Gastrocnemius medialis (tissue), 4 donors: ENCODE results near the gene NXN. TPM values are rescaled to one million over a fixed set of nuclear protein-coding genes. Genes with fewer than 3 reads are reported as not detected.
A peak's percentile ranks its signal among the peaks of the same experiment; 100 is the strongest.
"Not testable (repeated sequence)": the region's sequence is repeated elsewhere in the genome, so short reads cannot be mapped to it uniquely, and the experiment has no call there.

Experiments
- ATAC-seq, 2 donors: fragments of 150-250 bp; one replicate each; pipeline ENCODE4 v1.9.1; 2016
- DNase-seq, 2 donors: peaks; one replicate each; pipeline ENCODE4 v3.0.0-alpha.2; 2019
- H3K27ac ChIP-seq, 4 donors: fragments of 200-600 bp; sonication (generic); 1 replicate in 1 of 4; 2 replicates in 3 of 4; pipeline ENCODE4 v1.5.1; 2016 to 2018; ENCODE audit warnings: mild to moderate bottlenecking in 2 of 4, moderate library complexity in 1 of 4
- H3K27me3 ChIP-seq, 3 donors: fragments of 200-600 bp; sonication (generic) in 2 of 3; 1 replicate in 1 of 3; 2 replicates in 2 of 3; pipeline versions ENCODE4 v1.5.1 to v1.6.0; 2016 to 2019; ENCODE audit warnings: mild to moderate bottlenecking in 1 of 3, moderate library complexity in 1 of 3
- H3K36me3 ChIP-seq, 2 donors: fragments of 200-600 bp; sonication (generic) in 1 of 2; one replicate each; pipeline ENCODE4 v1.5.1; 2017 to 2018
- H3K4me1 ChIP-seq, 2 donors: fragments of 200-600 bp; sonication (generic) in 1 of 2; one replicate each; pipeline ENCODE4 v1.5.1; 2016 to 2017; ENCODE audit warnings: mild to moderate bottlenecking in 2 of 2
- H3K4me3 ChIP-seq, 4 donors: fragments of 200-600 bp; sonication (generic) in 3 of 4; 1 replicate in 1 of 4; 2 replicates in 3 of 4; pipeline ENCODE4 v1.5.1; 2016 to 2019; ENCODE audit warnings: mild to moderate bottlenecking in 2 of 4
- H3K9me3 ChIP-seq, 3 donors: fragments of 200-600 bp; sonication (generic) in 2 of 3; 1 replicate in 1 of 3; 2 replicates in 2 of 3; pipeline ENCODE4 v1.5.1; 2016 to 2019
- CTCF ChIP-seq, 5 experiments: fragments of 450-650 bp in 3 of 5; fragments of 200-600 bp in 2 of 5; sonication (generic) in 2 of 5; IDR thresholded peaks in 4 of 5; conservative IDR thresholded peaks in 1 of 5; 1 replicate in 4 of 5; 2 replicates in 1 of 5; pipeline ENCODE4 v1.5.1; 2016 to 2019; ENCODE audit warnings: antibody characterized with exemption in 5 of 5, mild to moderate bottlenecking in 3 of 5, moderate library complexity in 3 of 5
- POLR2A ChIP-seq, 2 donors: fragments of 450-650 bp; IDR thresholded peaks; one replicate each; pipeline ENCODE4 v1.6.1; 2017; ENCODE audit warnings: antibody characterized with exemption in 2 of 2, mild to moderate bottlenecking in 2 of 2, moderate library complexity in 2 of 2
- in situ Hi-C, 4 donors: fragments of 200-750 bp; cut with MboI; loops; one replicate each; pipeline versions ENCODE4 v1.15.0 to v1.8.0; 2017; ENCODE audit warnings: low sequenced_read_pairs in 4 of 4
- intact Hi-C: fragments of 100-400 bp; cut with DNase I; formaldehyde crosslinking; loops from one replicate; pipeline ENCODE4 v1.15.1; 2023; ENCODE audit warnings: low total_unique reads
- total RNA-seq, 4 donors: library from RNA; depleted of rRNA; stranded (reverse); fragments of >200 nt; gene quantifications; one replicate each; pipeline versions ENCODE4 v1.1.0 to v1.2.3, GENCODE V29; 2016

The NXN gene
- total RNA-seq, 4 donors from 2014 or later = 55.6 to 86.4 (median 62.7) TPM

GRCh38 chr17:996554-997344 is 17.2 kb upstream of the NXN start, which contains the start of gene TIMM22:
Gene TIMM22, plus strand, starts transcription at chr17:997129. Its CDS starts 14 bp downstream, at chr17:997143.
- peaks cover 0 to 19% of the 10 kb centered on the region in 2 donors for H3K36me3 ChIP-seq
- intact Hi-C loops = loop anchor here (1.0 to 5.0 kb wide), 5 partner anchors 15 to 584 kb away; a partner anchor contains a TSS
- peak; percentile 76 to 83 for TF ChIP-seq POLR2A (IDR thresholded peaks at IDR 0.05)
- peak; percentile 97 to 99 (median 98) for TF ChIP-seq CTCF (IDR thresholded peaks at IDR 0.05 in 4 of 5, conservative IDR thresholded peaks at IDR 0.05 in 1 of 5)
- ATAC-seq = peak; percentile 93 to 94
- peak within 1 kb of the TSS; percentile 88 to 95 (median 92) for H3K27ac ChIP-seq
- H3K9me3 ChIP-seq = no peaks in the 10 kb centered on the region
- peaks cover 40 to 41% of the 10 kb centered on the region in 2 donors for H3K4me1 ChIP-seq
- in situ Hi-C loops = no loop called here
- no peaks in the 10 kb centered on the region for H3K27me3 ChIP-seq
- DNase-seq = peak; percentile 88 to 91
- peak within 1 kb of the TSS; percentile 75 to 98 (median 97) for H3K4me3 ChIP-seq

GRCh38 chr17:995324-995723 is 15.7 kb upstream of the NXN start:
- DNase-seq, in situ Hi-C loops: not testable (repeated sequence)
- intact Hi-C loops = loop anchor here (5.0 kb wide), 2 partner anchors 198 to 583 kb away; a partner anchor contains a TSS

GRCh38 chr17:992933-993332 is 13.4 kb upstream of the NXN start:
- H3K27me3 ChIP-seq = no peaks in the 10 kb centered on the region
- H3K36me3 ChIP-seq = no peaks in the 10 kb centered on the region
- H3K27ac ChIP-seq = no peak overlapping the region
- intact Hi-C loops (no loop called here), in situ Hi-C loops (no loop called here)
- H3K9me3 ChIP-seq = no peaks in the 10 kb centered on the region
- TF ChIP-seq POLR2A (IDR thresholded peaks at IDR 0.05) = no peak
- TF ChIP-seq CTCF (IDR thresholded peaks at IDR 0.05 in 4 of 5, conservative IDR thresholded peaks at IDR 0.05 in 1 of 5) = no peak
- H3K4me3 ChIP-seq = no peak overlapping the region
- peaks cover 5% of the 10 kb centered on the region in 2 donors for H3K4me1 ChIP-seq
- DNase-seq (no peak), ATAC-seq (no peak)

More at GRCh38 chr17:995324-995723, 15.7 kb upstream of the NXN start:
- not testable (repeated sequence) for H3K27me3 ChIP-seq, H3K9me3 ChIP-seq, ATAC-seq, H3K36me3 ChIP-seq, H3K27ac ChIP-seq, H3K4me3 ChIP-seq
- peaks cover 27% of the 10 kb centered on the region in 2 donors for H3K4me1 ChIP-seq

GRCh38 chr17:988561-988960 is 9.0 kb upstream of the NXN start:
- DNase-seq (no peak), ATAC-seq (no peak)
- Histone ChIP-seq H3K27ac (no peak overlapping the region), H3K4me1 (no peaks in the 10 kb centered on the region), H3K27me3 (no peaks in the 10 kb centered on the region), H3K4me3 (no peak overlapping the region), H3K36me3 (no peaks in the 10 kb centered on the region), H3K9me3 (no peaks in the 10 kb centered on the region)
- intact Hi-C loops = no loop called here
- TF ChIP-seq POLR2A (IDR thresholded peaks at IDR 0.05) (no peak), CTCF (IDR thresholded peaks at IDR 0.05 in 4 of 5, conservative IDR thresholded peaks at IDR 0.05 in 1 of 5) (no peak)
- in situ Hi-C loops = no loop called here

GRCh38 chr17:987931-988330 is 8.4 kb upstream of the NXN start:
- in situ Hi-C loops = no loop called here
- Histone ChIP-seq H3K9me3 (no peaks in the 10 kb centered on the region), H3K27me3 (no peaks in the 10 kb centered on the region), H3K4me3 (no peak overlapping the region), H3K27ac (no peak overlapping the region), H3K36me3 (no peaks in the 10 kb centered on the region), H3K4me1 (no peaks in the 10 kb centered on the region)
- intact Hi-C loops = no loop called here
- DNase-seq (no peak), ATAC-seq (no peak)
- no peak for TF ChIP-seq POLR2A (IDR thresholded peaks at IDR 0.05)
- TF ChIP-seq CTCF (IDR thresholded peaks at IDR 0.05 in 4 of 5, conservative IDR thresholded peaks at IDR 0.05 in 1 of 5) = no peak
